SHP77 treated with DMSO at 0.1 percent for 48 hours (cell line): Measurements from ENCODE around the gene MYADML2.
"Not testable (repeated sequence)": the region's sequence is repeated elsewhere in the genome, so short reads cannot be mapped to it uniquely, and the experiment has no call there.

Experiments
- DNase-seq: peaks from one replicate; lab custom pipeline; 2025; lab: John Stamatoyannopoulos, UW

The MYADML2 gene

GRCh38 chr17:81924557-81925532, 22.2 kb downstream of the MYADML2 start:
- DNase-seq, result no peak

- DNase-seq, result no peak
These were observed 23.5 kb downstream of the MYADML2 start for GRCh38 chr17:81923302-81924260.

- DNase-seq, result no peak
These were observed 24.3 kb downstream of the MYADML2 start for GRCh38 chr17:81922566-81923301.

GRCh38 chr17:81921996-81922565, 25.0 kb downstream of the MYADML2 start:
- no peak for DNase-seq

- no peak for DNase-seq
These were observed 25.5 kb downstream of the MYADML2 start for GRCh38 chr17:81921537-81921862.

- DNase-seq, result no peak
These were observed 26.2 kb downstream of the MYADML2 start for GRCh38 chr17:81920612-81921536.

- DNase-seq, result no peak
These were observed 28.0 kb downstream of the MYADML2 start for GRCh38 chr17:81918832-81919545.

- DNase-seq, result not testable (repeated sequence)
These were observed 28.7 kb downstream of the MYADML2 start for GRCh38 chr17:81918333-81918669.

GRCh38 chr17:81917565-81918332, 29.3 kb downstream of the MYADML2 start, which contains the start of gene SIRT7:
Gene SIRT7, minus strand, starts transcription at chr17:81918176. Its CDS starts 45 bp downstream, at chr17:81918131.
- DNase-seq, result peak; percentile 67

- no peak for DNase-seq
These were observed 30.6 kb downstream of the MYADML2 start for GRCh38 chr17:81916234-81917001.

- no peak for DNase-seq
These were observed 31.7 kb downstream of the MYADML2 start for GRCh38 chr17:81915331-81915730.

GRCh38 chr17:81914103-81914850, 32.8 kb downstream of the MYADML2 start:
- no peak for DNase-seq

GRCh38 chr17:81913394-81914102, 33.5 kb downstream of the MYADML2 start:
- no peak for DNase-seq

- no peak for DNase-seq
These were observed 34.4 kb downstream of the MYADML2 start for GRCh38 chr17:81912441-81913309.

- no peak for DNase-seq
These were observed 35.1 kb downstream of the MYADML2 start for GRCh38 chr17:81911969-81912368.
